PFSK-1 (cell line): ENCODE data around the gene TENT5C.

Experiments
- POLR2AphosphoS5 ChIP-seq: IDR thresholded peaks from 2 replicates; pipeline ENCODE4 v1.6.1; 2012; ENCODE audit warnings: low read depth, mild to moderate bottlenecking, control low read depth, low read length, moderate library complexity
- REST ChIP-seq, 2 experiments: IDR thresholded peaks; 2 replicates each; pipeline versions ENCODE4 v1.6.1 to v1.8.0; 2011 to 2012; ENCODE audit warnings: low read depth in 2 of 2, low read length in 2 of 2, control low read depth in 1 of 2, inconsistent platforms in 1 of 2, mild to moderate bottlenecking in 1 of 2, moderate library complexity in 1 of 2; ENCODE audit not compliant: insufficient read depth in 1 of 2
- SIN3A ChIP-seq: IDR thresholded peaks from 2 replicates; pipeline ENCODE4 v1.6.1; 2012; ENCODE audit warnings: mild to moderate bottlenecking, low read length, moderate library complexity, borderline replicate concordance; ENCODE audit not compliant: insufficient read depth
- TAF1 ChIP-seq: IDR thresholded peaks from 2 replicates; pipeline ENCODE4 v1.6.1; 2012; ENCODE audit warnings: low read length, control low read depth, borderline replicate concordance; ENCODE audit not compliant: insufficient read depth

DNA sequence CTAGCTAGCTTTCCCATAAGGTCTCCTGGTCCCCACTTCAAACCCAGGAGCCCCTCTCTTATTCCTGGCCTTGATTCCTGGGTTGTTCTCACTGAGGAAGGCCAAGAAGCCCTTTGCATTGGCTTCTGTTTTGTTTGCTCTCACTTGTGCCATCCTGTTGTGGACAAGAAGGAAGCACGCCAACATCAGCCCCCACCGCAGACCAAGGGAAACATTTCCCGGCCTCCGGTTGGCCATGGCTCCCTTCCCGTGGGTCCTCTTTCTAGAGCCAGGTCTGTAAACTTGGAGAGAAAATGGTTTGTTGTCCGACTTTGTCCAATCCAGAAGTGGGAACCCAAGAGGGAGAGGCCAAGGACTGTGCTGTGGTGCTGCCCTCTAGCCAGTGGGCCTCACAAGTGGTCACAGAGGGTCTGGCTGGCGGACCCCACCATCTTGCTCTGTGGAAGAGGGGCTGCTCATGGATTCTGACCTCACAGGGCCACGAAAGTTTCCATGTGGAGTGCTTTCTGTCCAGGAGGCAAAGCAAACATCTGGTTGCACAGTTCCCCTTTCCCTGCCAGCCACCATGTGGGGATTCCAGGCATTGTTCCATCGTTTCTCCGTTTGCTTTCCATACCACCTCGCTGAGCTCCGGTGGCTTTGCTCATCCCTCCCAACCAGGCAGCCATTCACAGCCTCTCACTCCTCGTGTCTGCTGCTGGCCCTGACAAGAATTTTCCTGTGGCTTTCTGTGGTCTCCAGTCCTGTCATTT is 18.9 kb upstream of the TENT5C start:
- no peak for TF ChIP-seq POLR2AphosphoS5
- TF ChIP-seq REST (IDR thresholded peaks at IDR 0.05; ENCODE audit: insufficient read depth in 1 of 2, low read depth in 2 of 2, low read length in 2 of 2) = no peak
- TF ChIP-seq TAF1 = no peak
- no peak for TF ChIP-seq SIN3A
